Thymus (tissue), 11 donors: Measurements from ENCODE around the gene DSPP. TPM values are rescaled to one million over a fixed set of nuclear protein-coding genes. Genes with fewer than 3 reads are reported as not detected.

ENCODE experiments used
- DNase-seq, 9 donors: peaks; one replicate each; pipeline ENCODE4 v3.0.0-alpha.2; 2013; ENCODE audit warnings: low spot score in 9 of 9, low read depth in 6 of 9, missing footprints in 1 of 9
- H3K27ac ChIP-seq, 2 donors: one replicate each; pipeline ENCODE4 v1.5.1; 2013; ENCODE audit warnings: control low read depth in 1 of 2, low read depth in 1 of 2, low read length in 1 of 2, mild to moderate bottlenecking in 1 of 2, moderate library complexity in 1 of 2
- H3K27me3 ChIP-seq, 2 donors: one replicate each; pipeline ENCODE4 v1.5.1; 2013; ENCODE audit warnings: low read length in 1 of 2; ENCODE audit not compliant: control insufficient read depth in 2 of 2, insufficient read depth in 1 of 2
- H3K36me3 ChIP-seq, 2 donors: one replicate each; pipeline ENCODE4 v1.5.1; 2013; ENCODE audit warnings: low read length in 1 of 2, mild to moderate bottlenecking in 1 of 2, moderate library complexity in 1 of 2; ENCODE audit not compliant: control insufficient read depth in 2 of 2, insufficient read depth in 2 of 2
- H3K4me1 ChIP-seq, 2 donors: one replicate each; pipeline ENCODE4 v1.5.1; 2013; ENCODE audit warnings: low read length in 2 of 2; ENCODE audit not compliant: control insufficient read depth in 2 of 2, insufficient read depth in 2 of 2
- H3K4me3 ChIP-seq, 2 donors: one replicate each; pipeline ENCODE4 v1.5.1; 2013; ENCODE audit warnings: low read length in 2 of 2, control low read depth in 1 of 2, mild to moderate bottlenecking in 1 of 2
- H3K9me3 ChIP-seq, 2 donors: one replicate each; pipeline ENCODE4 v1.5.1; 2013; ENCODE audit warnings: low read length in 1 of 2, mild to moderate bottlenecking in 1 of 2; ENCODE audit not compliant: control insufficient read depth in 2 of 2, insufficient read depth in 1 of 2
- WGBS: extraction: QIAGEN DNeasy Blood & Tissue Kit; methylation state at CpG from one replicate; pipeline ENCODE4 v1.1.7; 2013; 5-methylcytosine and 5-hydroxymethylcytosine counted together
- polyA plus RNA-seq: library from polyadenylated mRNA; stranded (reverse); fragments of 200-250 nt; gene quantifications from one replicate; pipeline ENCODE4 v1.2.3, GENCODE V29; 2013
- total RNA-seq: library from RNA; stranded (reverse); fragments of 120-200 nt; gene quantifications from one replicate; pipeline ENCODE4 v1.2.4, GENCODE V29; 2013
- donor health status: healthy.

Gene DSPP
- total and polyA plus RNA-seq, 2 donors: 0.05 TPM

DNA sequence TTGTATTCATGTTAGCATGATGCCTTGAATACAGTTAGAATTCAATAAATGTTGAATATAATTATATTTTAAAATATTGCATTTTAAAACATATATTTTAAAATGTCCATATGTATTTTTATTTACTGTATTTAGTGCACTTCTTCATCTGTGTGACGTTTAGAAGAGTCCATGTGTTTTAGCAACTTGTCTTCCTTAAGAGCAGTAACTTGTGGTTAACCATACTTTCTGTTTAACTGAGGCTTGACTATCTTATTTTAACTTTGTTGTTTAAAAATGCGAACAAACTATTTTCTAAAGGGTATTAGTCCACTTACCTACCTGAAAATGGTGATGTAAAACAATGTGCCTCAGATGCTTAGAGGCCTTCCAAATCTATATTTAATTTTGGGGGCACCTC is 42.6 kb downstream of the DSPP start:
- Histone ChIP-seq H3K36me3 (no peaks in the 10 kb centered on the region), H3K4me3 (no peak overlapping the region), H3K27me3 (no peaks in the 10 kb centered on the region), H3K9me3 (no peaks in the 10 kb centered on the region), H3K4me1 (no peaks in the 10 kb centered on the region), H3K27ac (no peak overlapping the region)
- DNase-seq: no peak
- 44% methylated on average over 2 of the region's 2 CpGs for WGBS

DNA sequence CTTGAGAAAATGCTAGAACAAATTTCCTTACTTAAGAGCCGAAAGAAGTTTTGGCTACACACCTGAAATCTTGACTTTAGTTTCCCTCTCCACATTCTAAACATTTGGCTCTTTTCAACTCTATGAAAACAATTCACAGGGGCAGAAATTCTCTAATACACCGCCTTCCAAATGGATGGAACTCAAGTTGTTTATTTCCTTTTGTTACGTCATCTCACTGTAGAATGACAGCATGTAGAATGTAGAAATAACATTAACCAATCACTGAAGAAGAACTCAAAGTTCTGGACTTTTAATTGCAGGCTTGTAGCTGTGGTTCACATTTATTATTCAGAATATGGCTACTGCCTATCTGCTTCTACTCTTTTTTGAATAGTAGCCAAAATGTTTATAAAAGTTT is 43.6 kb downstream of the DSPP start:
- Histone ChIP-seq H3K36me3 (no peaks in the 10 kb centered on the region), H3K27ac (no peak overlapping the region), H3K4me3 (no peak overlapping the region), H3K4me1 (no peaks in the 10 kb centered on the region), H3K27me3 (no peaks in the 10 kb centered on the region), H3K9me3 (no peaks in the 10 kb centered on the region)
- no peak for DNase-seq
- WGBS: 96% methylated on average over 3 of the region's 3 CpGs

DNA sequence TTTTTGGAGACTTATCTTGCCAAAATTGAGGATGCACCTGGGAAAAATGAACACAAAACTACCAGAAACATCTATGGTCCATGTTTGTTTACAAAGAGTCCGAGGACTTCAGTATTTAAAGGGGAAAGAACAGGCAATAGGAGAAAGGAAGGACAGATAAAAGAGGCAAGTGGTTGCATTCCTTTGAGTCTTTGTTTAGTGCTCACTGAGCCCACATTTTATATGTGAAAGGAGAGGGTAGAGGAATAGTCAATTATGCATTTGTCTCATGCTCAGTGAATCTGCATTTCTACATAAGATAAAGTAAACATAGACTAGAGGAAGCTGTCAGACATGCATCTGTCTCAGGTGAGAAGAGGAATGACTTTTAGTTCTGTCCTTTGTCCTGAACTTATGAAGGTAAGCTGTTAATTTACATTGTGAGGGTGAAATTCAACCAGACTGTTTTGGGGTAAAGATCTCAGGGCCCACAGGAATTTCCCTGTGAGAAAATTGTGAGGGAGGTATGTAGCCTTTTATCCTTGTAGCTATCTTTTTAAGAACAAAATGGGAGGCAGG is 46.2 kb downstream of the DSPP start:
- DNase-seq: no peak
- no peak overlapping the region for H3K4me3 ChIP-seq
- no peaks in the 10 kb centered on the region for H3K36me3 ChIP-seq
- no peak overlapping the region for H3K27ac ChIP-seq
- no peaks in the 10 kb centered on the region for H3K4me1 ChIP-seq
- no peaks in the 10 kb centered on the region for H3K27me3 ChIP-seq
- H3K9me3 ChIP-seq: no peaks in the 10 kb centered on the region
- 86% methylated on average over 1 of the region's 1 CpG for WGBS

DNA sequence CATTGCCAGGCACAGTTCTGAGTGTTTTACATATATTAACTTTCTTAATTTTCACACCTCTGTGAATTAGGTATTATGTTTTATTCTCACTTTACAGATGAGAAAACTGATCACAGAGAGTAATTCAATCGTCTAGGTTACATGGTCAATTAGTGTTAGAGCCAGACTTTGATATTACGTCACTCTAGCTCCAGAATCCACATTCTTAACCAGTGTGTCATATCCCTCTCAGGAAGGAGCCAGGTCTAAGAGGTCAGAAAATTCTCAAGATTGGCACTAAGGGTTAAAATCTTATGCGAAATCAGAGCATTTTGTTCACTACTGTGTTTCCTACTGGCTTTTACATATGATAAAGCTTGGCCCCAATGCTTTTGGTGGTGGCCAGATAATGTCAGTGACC is 49.2 kb downstream of the DSPP start:
- 94% methylated on average over 3 of the region's 3 CpGs for WGBS
- Histone ChIP-seq H3K27me3 (no peaks in the 10 kb centered on the region), H3K36me3 (no peaks in the 10 kb centered on the region), H3K4me1 (no peaks in the 10 kb centered on the region), H3K27ac (no peak overlapping the region), H3K4me3 (no peak overlapping the region), H3K9me3 (no peaks in the 10 kb centered on the region)
- DNase-seq: no peak

DNA sequence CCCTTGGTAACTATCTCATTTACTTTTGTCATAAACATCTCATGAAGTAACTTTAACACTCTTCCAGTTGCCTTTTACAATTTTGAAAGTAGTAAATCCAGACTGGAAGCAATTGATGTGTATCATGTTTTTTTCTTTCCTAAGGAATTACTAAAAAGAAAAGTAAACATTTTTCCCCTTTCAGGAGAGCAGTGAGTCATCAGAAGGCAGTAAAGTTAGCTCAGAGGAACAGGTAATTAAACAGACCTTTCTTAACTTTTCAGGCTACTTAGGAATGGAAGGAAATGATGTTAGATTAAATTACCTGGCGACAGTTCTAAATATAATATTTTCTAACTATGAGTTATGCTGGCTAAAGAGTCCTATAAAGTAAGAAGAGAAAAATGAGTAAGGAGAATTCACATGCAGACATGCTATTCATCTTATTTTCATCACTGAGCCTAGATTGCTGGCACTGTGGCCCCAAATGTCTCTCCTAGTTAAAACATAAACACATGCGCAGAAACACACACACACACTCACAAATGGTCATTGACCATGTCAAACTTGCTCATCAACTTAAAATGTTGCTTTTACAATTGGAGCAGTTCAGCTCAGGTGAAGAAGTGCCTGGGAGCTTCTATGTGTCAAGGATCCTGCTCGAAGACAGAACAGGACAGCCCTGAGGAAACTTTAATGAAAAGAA is 51.1 kb downstream of the DSPP start:
- WGBS: 91% methylated on average over 3 of the region's 3 CpGs

DNA sequence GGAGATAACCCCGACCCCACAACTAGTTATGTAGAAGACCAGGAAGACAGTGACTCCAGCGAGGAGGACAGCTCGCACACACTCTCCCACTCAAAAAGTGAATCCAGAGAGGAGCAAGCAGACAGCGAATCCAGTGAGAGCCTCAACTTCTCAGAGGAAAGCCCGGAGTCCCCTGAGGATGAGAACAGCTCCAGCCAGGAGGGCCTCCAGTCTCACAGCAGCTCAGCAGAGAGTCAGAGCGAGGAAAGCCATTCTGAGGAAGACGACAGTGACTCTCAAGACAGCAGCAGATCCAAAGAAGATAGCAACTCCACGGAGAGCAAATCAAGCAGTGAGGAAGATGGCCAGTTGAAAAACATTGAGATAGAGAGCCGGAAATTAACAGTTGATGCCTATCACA is 54.5 kb downstream of the DSPP start:
- no peak overlapping the region for H3K27ac ChIP-seq
- H3K27me3 ChIP-seq: no peaks in the 10 kb centered on the region
- no peak overlapping the region for H3K4me3 ChIP-seq
- H3K36me3 ChIP-seq: no peaks in the 10 kb centered on the region
- no peaks in the 10 kb centered on the region for H3K4me1 ChIP-seq
- DNase-seq: no peak
- no peaks in the 10 kb centered on the region for H3K9me3 ChIP-seq
- WGBS: 91% methylated on average over 9 of the region's 9 CpGs

More for the DNA sequence above, 51.1 kb downstream of the DSPP start:
- Histone ChIP-seq H3K4me1 (no peaks in the 10 kb centered on the region), H3K27ac (no peak overlapping the region), H3K36me3 (no peaks in the 10 kb centered on the region), H3K4me3 (no peak overlapping the region), H3K27me3 (no peaks in the 10 kb centered on the region), H3K9me3 (no peaks in the 10 kb centered on the region)
- no peak for DNase-seq

Other genes with a start within 250 kb of the DSPP start
- gene HSD17B11, start 217.3 kb upstream of the DSPP start, total RNA-seq: 39.1 TPM
- 59.9 TPM for gene HSD17B11, start 217.3 kb upstream of the DSPP start, polyA plus RNA-seq
- gene NUDT9, start 186.0 kb upstream of the DSPP start, total RNA-seq: 9.8 TPM
- 34.5 TPM for gene NUDT9, start 186.0 kb upstream of the DSPP start, polyA plus RNA-seq
- 54.5 TPM for gene SPARCL1, start 79.2 kb upstream of the DSPP start, total RNA-seq
- 229 TPM for gene SPARCL1, start 79.2 kb upstream of the DSPP start, polyA plus RNA-seq
- 0.42 TPM for gene DMP1, start 41.8 kb downstream of the DSPP start, total RNA-seq
- 1.1 TPM for gene DMP1, start 41.8 kb downstream of the DSPP start, polyA plus RNA-seq
- 0.33 TPM for gene IBSP, start 191.0 kb downstream of the DSPP start, total RNA-seq
- gene IBSP, start 191.0 kb downstream of the DSPP start, polyA plus RNA-seq: 1.6 TPM
- gene MEPE, start 224.4 kb downstream of the DSPP start, total RNA-seq: 0.24 TPM
- 0.59 TPM for gene MEPE, start 224.4 kb downstream of the DSPP start, polyA plus RNA-seq